Activated T-helper 1 cell treated with anti-CD3 and anti-CD28 coated beads, Interleukin-2, amount 50 U/mL, for 16 hours (primary cell): ENCODE results near the gene LGR5.
"Not testable (repeated sequence)": the region's sequence is repeated elsewhere in the genome, so short reads cannot be mapped to it uniquely, and the experiment has no call there.

Experiments
- DNase-seq, 2 donors: peaks; one replicate each; pipeline ENCODE4 v3.0.0-alpha.2; 2020; ENCODE audit warnings: low read depth in 1 of 2, low spot score in 1 of 2

Gene LGR5

GRCh38 chr12:71472441-71472911 is 32.9 kb downstream of the LGR5 start:
- DNase-seq: no peak

- DNase-seq: no peak
These were observed 35.2 kb downstream of the LGR5 start for GRCh38 chr12:71474791-71475190.

GRCh38 chr12:71475280-71475679 is 35.7 kb downstream of the LGR5 start:
- DNase-seq: no peak

GRCh38 chr12:71476513-71476912 is 36.9 kb downstream of the LGR5 start:
- DNase-seq: no peak

GRCh38 chr12:71477609-71478008 is 38.0 kb downstream of the LGR5 start:
- no peak for DNase-seq

- DNase-seq: no peak
These were observed 38.7 kb downstream of the LGR5 start for GRCh38 chr12:71478270-71478669.

GRCh38 chr12:71484272-71484905 is 44.8 kb downstream of the LGR5 start:
- no peak for DNase-seq

- not testable (repeated sequence) for DNase-seq
These were observed 51.2 kb downstream of the LGR5 start for GRCh38 chr12:71490844-71491243.

- DNase-seq: no peak
These were observed 53.0 kb downstream of the LGR5 start for GRCh38 chr12:71492604-71493003.

- DNase-seq: no peak
These were observed 60.2 kb downstream of the LGR5 start for GRCh38 chr12:71499834-71500233.

GRCh38 chr12:71503579-71504391 is 64.2 kb downstream of the LGR5 start:
- no peak for DNase-seq

GRCh38 chr12:71504476-71504875 is 64.9 kb downstream of the LGR5 start:
- no peak for DNase-seq

- no peak for DNase-seq
These were observed 70.1 kb downstream of the LGR5 start for GRCh38 chr12:71509705-71510104.

GRCh38 chr12:71517145-71517846 is 77.7 kb downstream of the LGR5 start:
- DNase-seq: no peak

- DNase-seq: no peak
These were observed 81.5 kb downstream of the LGR5 start for GRCh38 chr12:71521125-71521524.

- no peak for DNase-seq
These were observed 85.0 kb downstream of the LGR5 start for GRCh38 chr12:71524626-71525025.

- DNase-seq: no peak
These were observed 94.1 kb downstream of the LGR5 start for GRCh38 chr12:71533703-71534102.

GRCh38 chr12:71536279-71536938 is 96.8 kb downstream of the LGR5 start:
- DNase-seq: no peak

- DNase-seq: no peak
These were observed 97.5 kb downstream of the LGR5 start for GRCh38 chr12:71536939-71537622.

GRCh38 chr12:71538807-71539206 is 99.2 kb downstream of the LGR5 start:
- no peak for DNase-seq

GRCh38 chr12:71541583-71541982 is 102.0 kb downstream of the LGR5 start:
- no peak for DNase-seq
